ENCODE measurements around the gene CMSS1. TPM values are rescaled to one million over a fixed set of nuclear protein-coding genes. Genes with fewer than 3 reads are reported as not detected.

Gene CMSS1
- total RNA-seq, 2 donors from 2014 or later: 18.1 to 22.7 TPM

- TF ChIP-seq CTCF (IDR thresholded peaks at IDR 0.05): no peak
- Histone ChIP-seq H3K36me3 (no peaks in the 10 kb centered on the region), H3K27me3 (replicated peaks; ENCODE audit: insufficient read depth) (no peaks in the 10 kb centered on the region), H3K4me1 (ENCODE audit: control insufficient read depth in 1 of 2, low read depth in 2 of 2) (peaks cover 20 to 66% of the 10 kb centered on the region in 2 donors), H3K4me3 (no peak overlapping the region), H3K9me3 (no peaks in the 10 kb centered on the region), H3K27ac (peak overlapping the region; percentile 3 to 11)
- DNase-seq (ENCODE audit: low spot score) (no peak), ATAC-seq (ENCODE audit: insufficient number of reproducible peaks, low FRiP score, low read depth) (no peak)
Measured at GRCh38 chr3:100029689-100030088, 212.0 kb downstream of the CMSS1 start.

DNA sequence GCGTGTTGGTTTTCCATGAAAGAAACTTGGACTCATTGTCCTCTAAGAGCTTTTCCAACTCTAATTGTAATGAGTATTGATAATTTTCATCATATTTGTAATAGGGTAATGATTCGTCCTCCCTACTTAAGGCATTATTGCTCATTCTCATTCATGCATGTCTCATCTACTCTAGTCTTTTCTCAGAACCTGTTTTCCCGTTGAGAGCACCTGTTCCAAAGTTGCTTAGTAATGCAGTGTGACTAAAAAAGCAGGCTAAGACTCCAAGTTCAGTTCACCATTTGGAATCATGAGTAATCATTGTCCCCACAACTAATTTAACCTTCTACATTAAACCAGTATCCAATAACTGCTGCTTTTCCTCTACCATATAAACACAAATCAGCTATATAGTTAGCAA, 212.7 kb downstream of the CMSS1 start:
- peaks cover 18 to 62% of the 10 kb centered on the region in 2 donors for H3K4me1 ChIP-seq (ENCODE audit: control insufficient read depth in 1 of 2, low read depth in 2 of 2)
- no peak overlapping the region for H3K4me3 ChIP-seq
- no peak for ATAC-seq (ENCODE audit: insufficient number of reproducible peaks, low FRiP score, low read depth)
- no peak for TF ChIP-seq CTCF (IDR thresholded peaks at IDR 0.05)
- DNase-seq (ENCODE audit: low spot score): no peak
- H3K36me3 ChIP-seq: no peaks in the 10 kb centered on the region
- H3K9me3 ChIP-seq: no peaks in the 10 kb centered on the region
- peak overlapping the region; percentile 3 to 11 for H3K27ac ChIP-seq
- no peaks in the 10 kb centered on the region for H3K27me3 ChIP-seq (replicated peaks; ENCODE audit: insufficient read depth)

- H3K27me3 ChIP-seq (replicated peaks; ENCODE audit: insufficient read depth): no peaks in the 10 kb centered on the region
- peaks cover 14 to 56% of the 10 kb centered on the region in 2 donors for H3K4me1 ChIP-seq (ENCODE audit: control insufficient read depth in 1 of 2, low read depth in 2 of 2)
- no peak for DNase-seq (ENCODE audit: low spot score)
- no peak overlapping the region for H3K27ac ChIP-seq
- H3K36me3 ChIP-seq: no peaks in the 10 kb centered on the region
- no peak overlapping the region for H3K4me3 ChIP-seq
- no peak for TF ChIP-seq CTCF (IDR thresholded peaks at IDR 0.05)
- H3K9me3 ChIP-seq: no peaks in the 10 kb centered on the region
- no peak for ATAC-seq (ENCODE audit: insufficient number of reproducible peaks, low FRiP score, low read depth)
Measured at GRCh38 chr3:100030914-100031425, 213.3 kb downstream of the CMSS1 start.

DNA sequence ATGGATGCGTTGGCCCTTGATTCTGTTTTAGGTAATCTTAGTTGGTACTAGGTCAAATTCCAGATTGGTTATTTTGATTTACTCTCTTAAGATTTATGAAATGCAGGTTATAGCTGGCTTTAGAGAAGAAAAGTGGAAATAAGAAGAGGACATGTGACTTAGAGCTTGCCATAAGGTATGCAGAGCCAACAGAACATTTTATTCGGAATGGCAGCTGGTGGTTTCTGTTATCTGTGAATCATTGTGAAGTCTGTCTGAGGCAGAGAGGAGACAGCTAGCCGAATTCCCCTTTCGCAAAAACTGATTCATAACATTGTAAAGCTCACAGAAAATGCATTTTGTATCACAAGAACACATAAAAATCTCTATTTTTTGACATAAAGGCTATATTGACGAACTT, 214.6 kb downstream of the CMSS1 start:
- ATAC-seq (ENCODE audit: insufficient number of reproducible peaks, low FRiP score, low read depth) (no peak), DNase-seq (ENCODE audit: low spot score) (no peak)
- H3K4me1 ChIP-seq (ENCODE audit: control insufficient read depth in 1 of 2, low read depth in 2 of 2): peaks cover 14 to 52% of the 10 kb centered on the region in 2 donors

DNA sequence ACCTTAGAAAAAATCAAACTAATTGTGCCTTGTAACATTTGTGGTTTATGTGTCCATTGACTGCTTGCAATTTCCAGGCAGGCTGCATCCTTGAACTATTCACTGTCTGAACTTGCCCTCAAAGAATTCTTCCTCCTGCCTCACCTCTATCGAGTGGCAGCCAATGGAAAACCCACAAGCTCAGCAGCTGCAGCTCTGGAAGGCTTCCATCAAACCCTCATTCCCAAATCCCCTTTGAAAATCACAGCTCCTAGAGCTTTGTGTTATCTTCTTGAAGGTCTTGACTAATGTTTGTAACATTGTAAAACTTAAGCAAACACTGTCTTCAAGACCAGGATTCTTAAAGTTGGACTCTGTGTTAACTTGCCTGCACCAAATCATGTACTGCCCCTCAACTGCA, 215.5 kb downstream of the CMSS1 start:
- no peak for DNase-seq (ENCODE audit: low spot score)
- peaks cover 14 to 52% of the 10 kb centered on the region in 2 donors for H3K4me1 ChIP-seq (ENCODE audit: control insufficient read depth in 1 of 2, low read depth in 2 of 2)
- ATAC-seq (ENCODE audit: insufficient number of reproducible peaks, low FRiP score, low read depth): no peak
- no peaks in the 10 kb centered on the region for H3K9me3 ChIP-seq
- no peak overlapping the region for H3K4me3 ChIP-seq
- H3K27me3 ChIP-seq (replicated peaks; ENCODE audit: insufficient read depth): no peaks in the 10 kb centered on the region
- no peak for TF ChIP-seq CTCF (IDR thresholded peaks at IDR 0.05)
- H3K36me3 ChIP-seq: no peaks in the 10 kb centered on the region
- no peak overlapping the region for H3K27ac ChIP-seq

More for the DNA sequence above, 214.6 kb downstream of the CMSS1 start:
- Histone ChIP-seq H3K36me3 (no peaks in the 10 kb centered on the region), H3K4me3 (no peak overlapping the region), H3K27ac (peak overlapping the region in 1 of 2 donors; percentile 21), H3K9me3 (no peaks in the 10 kb centered on the region), H3K27me3 (replicated peaks; ENCODE audit: insufficient read depth) (no peaks in the 10 kb centered on the region)
- no peak for TF ChIP-seq CTCF (IDR thresholded peaks at IDR 0.05)
